ENCODE data around the gene FFAR1.

DNA sequence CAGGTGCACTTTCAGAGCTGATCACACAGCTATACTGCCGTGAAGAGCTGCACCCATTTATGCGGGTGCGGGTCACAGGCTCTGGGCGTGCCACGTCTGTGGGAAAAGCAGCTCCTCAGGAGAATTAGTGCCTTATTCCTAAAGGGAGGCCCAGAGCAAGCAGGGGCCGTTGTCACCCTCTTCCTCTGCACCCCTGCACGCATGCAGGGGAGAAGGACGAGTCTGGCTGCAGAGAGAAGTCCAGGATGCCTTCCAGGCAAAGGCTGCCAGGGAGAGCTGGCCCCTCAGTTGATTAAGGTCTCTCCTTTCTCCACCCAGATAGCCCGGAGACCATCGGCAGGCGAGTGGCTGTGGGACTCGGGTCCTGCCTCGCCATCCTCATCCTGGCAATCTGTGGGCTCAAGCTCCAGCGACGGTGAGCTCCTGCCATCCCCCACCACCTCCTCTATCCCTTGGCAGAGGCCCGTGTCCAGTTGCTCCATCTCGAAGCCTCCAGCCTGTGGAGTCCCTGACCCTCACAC lies 3.1 kb upstream of the FFAR1 start:
- TF ChIP-seq, protein P1, sequence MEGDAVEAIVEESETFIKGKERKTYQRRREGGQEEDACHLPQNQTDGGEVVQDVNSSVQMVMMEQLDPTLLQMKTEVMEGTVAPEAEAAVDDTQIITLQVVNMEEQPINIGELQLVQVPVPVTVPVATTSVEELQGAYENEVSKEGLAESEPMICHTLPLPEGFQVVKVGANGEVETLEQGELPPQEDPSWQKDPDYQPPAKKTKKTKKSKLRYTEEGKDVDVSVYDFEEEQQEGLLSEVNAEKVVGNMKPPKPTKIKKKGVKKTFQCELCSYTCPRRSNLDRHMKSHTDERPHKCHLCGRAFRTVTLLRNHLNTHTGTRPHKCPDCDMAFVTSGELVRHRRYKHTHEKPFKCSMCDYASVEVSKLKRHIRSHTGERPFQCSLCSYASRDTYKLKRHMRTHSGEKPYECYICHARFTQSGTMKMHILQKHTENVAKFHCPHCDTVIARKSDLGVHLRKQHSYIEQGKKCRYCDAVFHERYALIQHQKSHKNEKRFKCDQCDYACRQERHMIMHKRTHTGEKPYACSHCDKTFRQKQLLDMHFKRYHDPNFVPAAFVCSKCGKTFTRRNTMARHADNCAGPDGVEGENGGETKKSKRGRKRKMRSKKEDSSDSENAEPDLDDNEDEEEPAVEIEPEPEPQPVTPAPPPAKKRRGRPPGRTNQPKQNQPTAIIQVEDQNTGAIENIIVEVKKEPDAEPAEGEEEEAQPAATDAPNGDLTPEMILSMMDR (conservative IDR thresholded peaks at IDR 0.05; ENCODE audit: low read length) = no peak
- TF ChIP-seq EZH2phosphoT487 (IDR thresholded peaks at IDR 0.05; ENCODE audit: borderline replicate concordance, low read depth, low read length) = no peak
